Colonic mucosa (tissue), 4 donors: Measurements from ENCODE around the gene SRGAP1. TPM values are rescaled to one million over a fixed set of nuclear protein-coding genes. Genes with fewer than 3 reads are reported as not detected.

Experiments used
- DNase-seq: peaks from one replicate; pipeline ENCODE4 v3.0.0-alpha.2; 2020
- H3K27ac ChIP-seq: fragments of 200-600 bp; one replicate; pipeline ENCODE4 v1.8.0; 2021
- H3K27me3 ChIP-seq: fragments of 200-600 bp; one replicate; pipeline ENCODE4 v1.8.0; 2021
- H3K36me3 ChIP-seq: fragments of 200-600 bp; one replicate; pipeline ENCODE4 v1.8.0; 2021
- H3K4me1 ChIP-seq: fragments of 200-600 bp; one replicate; pipeline ENCODE4 v1.8.0; 2021; ENCODE audit warnings: mild to moderate bottlenecking
- H3K4me3 ChIP-seq: fragments of 200-600 bp; one replicate; pipeline ENCODE4 v1.8.0; 2021
- H3K9ac ChIP-seq, 2 donors: one replicate each; pipeline ENCODE4 v1.7.0; 2013; ENCODE audit warnings: control low read depth in 2 of 2, low read depth in 2 of 2, low read length in 2 of 2
- H3K9me3 ChIP-seq: fragments of 200-600 bp; one replicate; pipeline ENCODE4 v1.8.0; 2021
- intact Hi-C: fragments of 100-400 bp; cut with DNase I; formaldehyde crosslinking; loops from one replicate; pipeline ENCODE4 v1.14.1; 2022
- total RNA-seq, 2 donors: library from RNA; stranded (reverse); fragmentation: NEBNext Ultra II Directional in 1 of 2; extraction: Animal tissue kit (Norgen Biotek cat#: 25700) in 1 of 2; gene quantifications; one replicate each; pipeline ENCODE4 v1.2.1, GENCODE V29; 2021
- TF ChIP-seq, protein P1 (sequence below): fragments of 200-600 bp; IDR thresholded peaks from one replicate; pipeline ENCODE4 v1.8.0; 2022; ENCODE audit warnings: antibody characterized with exemption, mild to moderate bottlenecking
- donor health status: healthy.
- donor health status: DM: no; HTN: no; CAD: no.
- donor health status: DM: no; HTN: no; CAD: no.

SRGAP1 gene
- total RNA-seq, 2 donors from 2014 or later, result 8.7 to 9.8 TPM

GRCh38 chr12:64080319-64081007, 236.0 kb downstream of the SRGAP1 start:
- intact Hi-C loops, result loop anchor here (10.0 kb wide), 1 partner anchor 236 kb away; the partner anchor contains the start of gene SRGAP1
- Histone ChIP-seq H3K27me3 (no peaks in the 10 kb centered on the region), H3K36me3 (no peaks in the 10 kb centered on the region), H3K27ac (peak overlapping the region; percentile 51), H3K9ac (peak overlapping the region in 1 of 2 donors; percentile 31), H3K4me1 (peaks cover 6% of the 10 kb centered on the region), H3K9me3 (no peaks in the 10 kb centered on the region), H3K4me3 (no peak overlapping the region)
- peak; percentile 75 for DNase-seq
- TF ChIP-seq, protein P1, sequence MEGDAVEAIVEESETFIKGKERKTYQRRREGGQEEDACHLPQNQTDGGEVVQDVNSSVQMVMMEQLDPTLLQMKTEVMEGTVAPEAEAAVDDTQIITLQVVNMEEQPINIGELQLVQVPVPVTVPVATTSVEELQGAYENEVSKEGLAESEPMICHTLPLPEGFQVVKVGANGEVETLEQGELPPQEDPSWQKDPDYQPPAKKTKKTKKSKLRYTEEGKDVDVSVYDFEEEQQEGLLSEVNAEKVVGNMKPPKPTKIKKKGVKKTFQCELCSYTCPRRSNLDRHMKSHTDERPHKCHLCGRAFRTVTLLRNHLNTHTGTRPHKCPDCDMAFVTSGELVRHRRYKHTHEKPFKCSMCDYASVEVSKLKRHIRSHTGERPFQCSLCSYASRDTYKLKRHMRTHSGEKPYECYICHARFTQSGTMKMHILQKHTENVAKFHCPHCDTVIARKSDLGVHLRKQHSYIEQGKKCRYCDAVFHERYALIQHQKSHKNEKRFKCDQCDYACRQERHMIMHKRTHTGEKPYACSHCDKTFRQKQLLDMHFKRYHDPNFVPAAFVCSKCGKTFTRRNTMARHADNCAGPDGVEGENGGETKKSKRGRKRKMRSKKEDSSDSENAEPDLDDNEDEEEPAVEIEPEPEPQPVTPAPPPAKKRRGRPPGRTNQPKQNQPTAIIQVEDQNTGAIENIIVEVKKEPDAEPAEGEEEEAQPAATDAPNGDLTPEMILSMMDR, result no peak

DNA sequence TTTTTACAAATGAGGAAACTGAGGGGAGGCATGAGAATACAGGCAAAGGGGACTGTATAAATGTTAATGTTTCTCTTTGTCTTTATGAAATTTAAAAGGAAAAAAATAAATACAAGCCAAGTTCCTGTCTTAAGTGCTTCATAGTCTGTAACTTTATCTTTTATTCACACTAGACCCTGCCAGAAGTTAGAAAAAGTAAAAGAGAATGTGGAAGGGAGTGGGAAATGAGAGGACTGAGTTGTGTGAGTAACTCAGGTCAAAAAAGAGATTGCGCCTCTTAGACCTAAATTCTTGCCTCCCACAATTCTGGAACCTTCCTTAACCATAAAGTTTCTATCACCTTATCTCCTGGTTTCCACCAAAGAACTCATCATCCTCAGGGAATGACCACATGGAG, 236.5 kb downstream of the SRGAP1 start:
- no peak for DNase-seq
- Histone ChIP-seq H3K4me3 (no peak overlapping the region), H3K9ac (no peak overlapping the region), H3K27me3 (no peaks in the 10 kb centered on the region), H3K4me1 (peaks cover 6% of the 10 kb centered on the region), H3K9me3 (no peaks in the 10 kb centered on the region), H3K27ac (peak overlapping the region; percentile 51), H3K36me3 (no peaks in the 10 kb centered on the region)
- TF ChIP-seq, protein P1, result no peak
- intact Hi-C loops, result loop anchor here (10.0 kb wide), 1 partner anchor 236 kb away; the partner anchor contains the start of gene SRGAP1

GRCh38 chr12:64082116-64082515, 237.6 kb downstream of the SRGAP1 start:
- intact Hi-C loops, result loop anchor here (10.0 kb wide), 1 partner anchor 237 kb away; the partner anchor contains the start of gene SRGAP1
- TF ChIP-seq, protein P1, result no peak
- H3K9me3 ChIP-seq, result no peaks in the 10 kb centered on the region

DNA sequence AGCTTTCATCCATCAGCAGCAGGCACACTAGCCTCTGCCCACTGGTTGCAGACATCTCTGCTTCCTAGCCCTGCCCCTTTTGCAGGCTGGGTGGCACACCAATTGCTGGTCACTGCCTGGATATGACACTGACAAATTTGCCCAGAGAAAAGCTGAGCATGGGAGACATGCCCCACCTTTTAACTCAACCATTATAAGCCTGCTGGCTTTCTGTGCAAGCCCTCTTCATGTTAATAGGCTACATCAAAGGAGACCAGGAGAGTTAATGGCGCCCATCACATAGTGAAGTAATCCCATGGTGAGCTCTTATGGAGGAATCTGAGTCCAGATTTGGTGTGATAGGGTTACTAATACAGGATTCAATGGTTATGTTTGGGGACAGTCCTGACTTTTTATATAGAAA, 238.4 kb downstream of the SRGAP1 start:
- H3K27me3 ChIP-seq, result no peaks in the 10 kb centered on the region
- peaks cover 6% of the 10 kb centered on the region for H3K4me1 ChIP-seq
- intact Hi-C loops, result loop anchor here (10.0 kb wide), 1 partner anchor 238 kb away; the partner anchor contains the start of gene SRGAP1
- DNase-seq, result peak; percentile 55
- peak overlapping the region; percentile 63 for H3K27ac ChIP-seq
- peak overlapping the region in 1 of 2 donors; percentile 66 for H3K9ac ChIP-seq
- TF ChIP-seq, protein P1, result no peak
- H3K9me3 ChIP-seq, result no peaks in the 10 kb centered on the region
- no peaks in the 10 kb centered on the region for H3K36me3 ChIP-seq
- H3K4me3 ChIP-seq, result no peak overlapping the region

More at GRCh38 chr12:64082116-64082515, 237.6 kb downstream of the SRGAP1 start:
- DNase-seq, result no peak
- no peaks in the 10 kb centered on the region for H3K27me3 ChIP-seq
- peaks cover 6% of the 10 kb centered on the region for H3K4me1 ChIP-seq
- H3K4me3 ChIP-seq, result no peak overlapping the region
- peak overlapping the region; percentile 63 for H3K27ac ChIP-seq
- H3K36me3 ChIP-seq, result no peaks in the 10 kb centered on the region
- H3K9ac ChIP-seq, result no peak overlapping the region

- Histone ChIP-seq H3K27ac (peak overlapping the region; percentile 63), H3K9ac (peak overlapping the region in 1 of 2 donors; percentile 66), H3K9me3 (no peaks in the 10 kb centered on the region), H3K27me3 (no peaks in the 10 kb centered on the region), H3K36me3 (no peaks in the 10 kb centered on the region), H3K4me1 (peaks cover 6% of the 10 kb centered on the region), H3K4me3 (no peak overlapping the region)
- TF ChIP-seq, protein P1, result no peak
- intact Hi-C loops, result loop anchor here (10.0 kb wide), 1 partner anchor 239 kb away; the partner anchor contains the start of gene SRGAP1
- peak; percentile 87 for DNase-seq
Observed at GRCh38 chr12:64083285-64084210, 239.0 kb downstream of the SRGAP1 start.
